WTC11 (cell line): ENCODE data around the gene SERINC4. TPM values are rescaled to one million over a fixed set of nuclear protein-coding genes. Genes with fewer than 3 reads are reported as not detected.

Experiments used
- ATF1 ChIP-seq: sonication (generic); formaldehyde crosslinking; IDR thresholded peaks from 2 replicates; pipeline ENCODE4 v1.8.1; 2023; ENCODE audit warnings: mild to moderate bottlenecking, moderate library complexity, missing genetic modification reagents
- CREM ChIP-seq: sonication (generic); formaldehyde crosslinking; IDR thresholded peaks from 2 replicates; pipeline ENCODE4 v1.8.1; 2022; ENCODE audit warnings: mild to moderate bottlenecking, missing genetic modification reagents, moderate library complexity
- EMX1 ChIP-seq: fragments of 250-450 bp; sonication (Bioruptor Pico); IDR thresholded peaks from 2 replicates; pipeline ENCODE4 v1.8.0; 2021; ENCODE audit warnings: mild to moderate bottlenecking
- ESRRA ChIP-seq: sonication (generic); formaldehyde crosslinking; IDR thresholded peaks from 2 replicates; pipeline ENCODE4 v1.8.1; 2022; ENCODE audit warnings: mild to moderate bottlenecking, missing genetic modification reagents, borderline replicate concordance
- IRF2 ChIP-seq: sonication (generic); formaldehyde crosslinking; IDR thresholded peaks from 2 replicates; pipeline ENCODE4 v1.8.0; 2022; ENCODE audit warnings: low read depth, missing genetic modification reagents, borderline replicate concordance
- NFYB ChIP-seq: sonication (generic); formaldehyde crosslinking; conservative IDR thresholded peaks from 2 replicates; pipeline ENCODE4 v1.8.0; 2022; ENCODE audit warnings: low read depth, missing genetic modification reagents
- PRRX2 ChIP-seq: fragments of 250-450 bp; sonication (Bioruptor Pico); IDR thresholded peaks from 2 replicates; pipeline ENCODE4 v1.8.0; 2021; ENCODE audit warnings: mild to moderate bottlenecking
- RORB ChIP-seq: fragments of 250-450 bp; sonication (Bioruptor Pico); IDR thresholded peaks from 2 replicates; pipeline ENCODE4 v1.9.0; 2021; ENCODE audit warnings: mild to moderate bottlenecking
- TCF7 ChIP-seq: sonication (generic); formaldehyde crosslinking; IDR thresholded peaks from 2 replicates; pipeline ENCODE4 v1.8.0; 2022; ENCODE audit warnings: mild to moderate bottlenecking, low read depth, missing genetic modification reagents, moderate library complexity
- TEAD1 ChIP-seq: sonication (generic); formaldehyde crosslinking; IDR thresholded peaks from 2 replicates; pipeline ENCODE4 v1.8.0; 2022; ENCODE audit warnings: mild to moderate bottlenecking, missing genetic modification reagents
- ZBTB21 ChIP-seq: sonication (generic); formaldehyde crosslinking; IDR thresholded peaks from 2 replicates; pipeline ENCODE4 v1.8.1; 2023; ENCODE audit warnings: mild to moderate bottlenecking, missing genetic modification reagents, borderline replicate concordance
- ZNF138 ChIP-seq: sonication (generic); formaldehyde crosslinking; conservative IDR thresholded peaks from 2 replicates; pipeline ENCODE4 v1.8.1; 2022; ENCODE audit warnings: mild to moderate bottlenecking, moderate library complexity, missing genetic modification reagents
- ZNF671 ChIP-seq: fragments of 250-450 bp; sonication (Bioruptor Pico); IDR thresholded peaks from 2 replicates; pipeline ENCODE4 v1.8.0; 2021; ENCODE audit warnings: mild to moderate bottlenecking
- total RNA-seq: library from RNA; stranded (reverse); gene quantifications from 3 replicates; pipeline ENCODE4 v1.2.3, GENCODE V29; 2021
- TF ChIP-seq, protein P1 (sequence below): sonication (generic); formaldehyde crosslinking; IDR thresholded peaks from 2 replicates; pipeline ENCODE4 v1.8.0; 2022; ENCODE audit warnings: mild to moderate bottlenecking, missing genetic modification reagents
- TF ChIP-seq, protein P2 (sequence below): fragments of 250-450 bp; sonication (Bioruptor Pico); conservative IDR thresholded peaks from 2 replicates; pipeline ENCODE4 v1.9.0; 2021; ENCODE audit warnings: mild to moderate bottlenecking
- TF ChIP-seq, protein P3 (sequence below): sonication (generic); formaldehyde crosslinking; IDR thresholded peaks from 2 replicates; pipeline ENCODE4 v1.8.0; 2023; ENCODE audit warnings: missing genetic modification reagents, mild to moderate bottlenecking, borderline replicate concordance
- TF ChIP-seq, protein P4 (sequence below): fragments of 250-450 bp; sonication (Bioruptor Pico); IDR thresholded peaks from 2 replicates; pipeline ENCODE4 v2.1.2; 2022; ENCODE audit warnings: mild to moderate bottlenecking, moderate library complexity
- TF ChIP-seq, protein P5 (sequence below): sonication (generic); formaldehyde crosslinking; IDR thresholded peaks from 2 replicates; pipeline ENCODE4 v1.8.1; 2022; ENCODE audit warnings: missing genetic modification reagents, borderline replicate concordance
- TF ChIP-seq, protein P6 (sequence below): sonication (generic); formaldehyde crosslinking; IDR thresholded peaks from 2 replicates; pipeline ENCODE4 v1.8.1; 2023; ENCODE audit warnings: mild to moderate bottlenecking, missing genetic modification reagents, moderate library complexity
- TF ChIP-seq, protein P7 (sequence below): sonication (generic); formaldehyde crosslinking; IDR thresholded peaks from 2 replicates; pipeline ENCODE4 v1.8.0; 2023; ENCODE audit warnings: missing genetic modification reagents
- TF ChIP-seq, protein P8 (sequence below): sonication (generic); formaldehyde crosslinking; IDR thresholded peaks from 2 replicates; pipeline ENCODE4 v1.8.1; 2023; ENCODE audit warnings: mild to moderate bottlenecking, missing genetic modification reagents, borderline replicate concordance
- TF ChIP-seq, protein P9 (sequence below): sonication (generic); formaldehyde crosslinking; conservative IDR thresholded peaks from 2 replicates; pipeline ENCODE4 v1.8.1; 2022; ENCODE audit warnings: mild to moderate bottlenecking, missing genetic modification reagents

SERINC4 gene
- total RNA-seq, 1 experiment from 2014 or later = not detected

DNA sequence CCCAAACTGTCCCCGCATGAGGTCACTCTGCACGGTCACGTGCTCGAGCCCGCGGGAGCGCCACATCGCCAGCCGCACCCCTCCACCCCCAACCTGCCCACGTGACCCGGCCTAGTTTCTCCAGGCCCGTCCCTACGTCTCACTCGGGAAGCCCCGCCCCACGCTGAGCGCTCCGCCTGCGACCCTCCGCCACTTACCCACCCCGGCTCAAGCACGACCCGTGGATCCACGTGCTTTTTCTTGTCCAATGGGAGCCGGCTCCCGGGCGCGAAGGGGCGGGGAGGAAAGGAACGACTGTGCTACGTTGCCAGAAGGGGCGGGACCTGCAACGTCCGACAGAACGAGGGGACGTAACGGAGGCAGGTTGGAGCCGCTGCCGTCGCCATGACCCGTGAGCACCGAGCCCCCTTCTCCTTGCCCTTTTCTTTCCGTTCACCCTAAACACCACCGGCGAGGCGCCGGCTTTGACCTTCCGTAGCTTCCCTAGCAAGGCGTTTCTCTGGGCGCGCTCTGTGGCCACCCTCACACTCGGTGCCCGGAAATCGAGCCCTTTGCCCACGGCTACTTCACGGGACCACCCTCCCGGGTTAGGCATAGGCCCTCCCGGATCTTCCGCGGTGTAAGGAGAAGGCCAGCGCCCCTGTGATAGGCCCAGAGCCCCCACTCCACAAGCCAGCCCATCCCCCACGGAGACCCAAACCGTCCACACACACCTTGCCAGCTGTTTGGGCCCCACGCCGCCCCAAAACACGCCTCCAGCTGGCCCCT, 7.8 kb downstream of the SERINC4 start, which contains the start of gene SERF2 (continued):
- TF ChIP-seq, protein P1, sequence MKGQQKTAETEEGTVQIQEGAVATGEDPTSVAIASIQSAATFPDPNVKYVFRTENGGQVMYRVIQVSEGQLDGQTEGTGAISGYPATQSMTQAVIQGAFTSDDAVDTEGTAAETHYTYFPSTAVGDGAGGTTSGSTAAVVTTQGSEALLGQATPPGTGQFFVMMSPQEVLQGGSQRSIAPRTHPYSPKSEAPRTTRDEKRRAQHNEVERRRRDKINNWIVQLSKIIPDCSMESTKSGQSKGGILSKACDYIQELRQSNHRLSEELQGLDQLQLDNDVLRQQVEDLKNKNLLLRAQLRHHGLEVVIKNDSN (CRISPR knock-in tag) = peak; percentile 99
- TF ChIP-seq, protein P2, sequence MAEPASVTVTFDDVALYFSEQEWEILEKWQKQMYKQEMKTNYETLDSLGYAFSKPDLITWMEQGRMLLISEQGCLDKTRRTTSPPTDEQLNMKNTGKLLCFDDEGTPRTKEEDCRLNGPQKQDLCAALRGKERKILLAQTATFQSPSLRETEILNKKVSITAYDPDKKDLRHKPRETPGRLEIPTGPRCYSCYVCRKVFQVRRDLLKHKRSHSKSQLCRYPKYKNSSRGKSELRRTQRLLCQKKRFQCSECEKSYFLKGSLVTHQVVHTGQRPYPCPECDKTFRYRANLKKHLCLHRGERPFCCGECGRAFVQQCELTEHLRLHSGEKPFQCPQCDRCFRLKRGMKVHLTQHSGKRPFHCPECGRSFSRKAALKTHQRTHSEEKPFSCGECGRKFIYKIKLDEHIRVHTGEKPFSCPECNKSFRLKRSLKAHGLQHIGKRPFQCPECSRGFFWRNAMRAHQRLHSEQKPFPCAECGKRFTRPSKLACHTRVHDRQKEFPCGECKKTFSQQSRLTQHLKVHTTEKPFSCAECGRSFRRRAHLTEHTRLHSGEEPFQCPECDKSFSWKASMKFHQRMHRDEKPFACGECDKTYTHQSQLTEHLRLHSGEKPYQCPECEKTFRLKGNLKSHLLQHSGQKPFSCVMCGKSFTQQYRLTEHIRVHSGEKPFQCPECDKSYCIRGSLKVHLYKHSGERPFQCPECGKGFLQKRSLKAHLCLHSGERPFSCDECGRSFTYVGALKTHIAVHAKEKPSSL = no peak
- TF ChIP-seq, protein P3, sequence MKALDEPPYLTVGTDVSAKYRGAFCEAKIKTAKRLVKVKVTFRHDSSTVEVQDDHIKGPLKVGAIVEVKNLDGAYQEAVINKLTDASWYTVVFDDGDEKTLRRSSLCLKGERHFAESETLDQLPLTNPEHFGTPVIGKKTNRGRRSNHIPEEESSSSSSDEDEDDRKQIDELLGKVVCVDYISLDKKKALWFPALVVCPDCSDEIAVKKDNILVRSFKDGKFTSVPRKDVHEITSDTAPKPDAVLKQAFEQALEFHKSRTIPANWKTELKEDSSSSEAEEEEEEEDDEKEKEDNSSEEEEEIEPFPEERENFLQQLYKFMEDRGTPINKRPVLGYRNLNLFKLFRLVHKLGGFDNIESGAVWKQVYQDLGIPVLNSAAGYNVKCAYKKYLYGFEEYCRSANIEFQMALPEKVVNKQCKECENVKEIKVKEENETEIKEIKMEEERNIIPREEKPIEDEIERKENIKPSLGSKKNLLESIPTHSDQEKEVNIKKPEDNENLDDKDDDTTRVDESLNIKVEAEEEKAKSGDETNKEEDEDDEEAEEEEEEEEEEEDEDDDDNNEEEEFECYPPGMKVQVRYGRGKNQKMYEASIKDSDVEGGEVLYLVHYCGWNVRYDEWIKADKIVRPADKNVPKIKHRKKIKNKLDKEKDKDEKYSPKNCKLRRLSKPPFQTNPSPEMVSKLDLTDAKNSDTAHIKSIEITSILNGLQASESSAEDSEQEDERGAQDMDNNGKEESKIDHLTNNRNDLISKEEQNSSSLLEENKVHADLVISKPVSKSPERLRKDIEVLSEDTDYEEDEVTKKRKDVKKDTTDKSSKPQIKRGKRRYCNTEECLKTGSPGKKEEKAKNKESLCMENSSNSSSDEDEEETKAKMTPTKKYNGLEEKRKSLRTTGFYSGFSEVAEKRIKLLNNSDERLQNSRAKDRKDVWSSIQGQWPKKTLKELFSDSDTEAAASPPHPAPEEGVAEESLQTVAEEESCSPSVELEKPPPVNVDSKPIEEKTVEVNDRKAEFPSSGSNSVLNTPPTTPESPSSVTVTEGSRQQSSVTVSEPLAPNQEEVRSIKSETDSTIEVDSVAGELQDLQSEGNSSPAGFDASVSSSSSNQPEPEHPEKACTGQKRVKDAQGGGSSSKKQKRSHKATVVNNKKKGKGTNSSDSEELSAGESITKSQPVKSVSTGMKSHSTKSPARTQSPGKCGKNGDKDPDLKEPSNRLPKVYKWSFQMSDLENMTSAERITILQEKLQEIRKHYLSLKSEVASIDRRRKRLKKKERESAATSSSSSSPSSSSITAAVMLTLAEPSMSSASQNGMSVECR (CRISPR knock-in tag) = no peak
- TF ChIP-seq TEAD1 (CRISPR knock-in tag) (peak; percentile 50; the same call in 1 of the 2 replicates), ZNF671 (CRISPR knock-in tag) (no peak), ATF1 (CRISPR knock-in tag) (no peak), ZBTB21 (no peak; the same call in 1 of the 2 replicates), ZNF138 (CRISPR knock-in tag) (no peak), RORB (CRISPR knock-in tag) (no peak), EMX1 (no peak), IRF2 (CRISPR knock-in tag) (no peak), CREM (CRISPR knock-in tag) (0 out of 2 replicates have a peak, but pooled peaks have one; percentile 58), PRRX2 (CRISPR knock-in tag) (no peak), NFYB (peak; percentile 72), TCF7 (CRISPR knock-in tag) (0 out of 2 replicates have a peak, but pooled peaks have one; percentile 41), ESRRA (no peak)
- TF ChIP-seq, protein P4, sequence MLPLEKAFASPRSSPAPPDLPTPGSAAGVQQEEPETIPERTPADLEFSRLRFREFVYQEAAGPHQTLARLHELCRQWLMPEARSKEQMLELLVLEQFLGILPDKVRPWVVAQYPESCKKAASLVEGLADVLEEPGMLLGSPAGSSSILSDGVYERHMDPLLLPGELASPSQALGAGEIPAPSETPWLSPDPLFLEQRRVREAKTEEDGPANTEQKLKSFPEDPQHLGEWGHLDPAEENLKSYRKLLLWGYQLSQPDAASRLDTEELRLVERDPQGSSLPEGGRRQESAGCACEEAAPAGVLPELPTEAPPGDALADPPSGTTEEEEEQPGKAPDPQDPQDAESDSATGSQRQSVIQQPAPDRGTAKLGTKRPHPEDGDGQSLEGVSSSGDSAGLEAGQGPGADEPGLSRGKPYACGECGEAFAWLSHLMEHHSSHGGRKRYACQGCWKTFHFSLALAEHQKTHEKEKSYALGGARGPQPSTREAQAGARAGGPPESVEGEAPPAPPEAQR (CRISPR knock-in tag) = no peak
- TF ChIP-seq, protein P5, sequence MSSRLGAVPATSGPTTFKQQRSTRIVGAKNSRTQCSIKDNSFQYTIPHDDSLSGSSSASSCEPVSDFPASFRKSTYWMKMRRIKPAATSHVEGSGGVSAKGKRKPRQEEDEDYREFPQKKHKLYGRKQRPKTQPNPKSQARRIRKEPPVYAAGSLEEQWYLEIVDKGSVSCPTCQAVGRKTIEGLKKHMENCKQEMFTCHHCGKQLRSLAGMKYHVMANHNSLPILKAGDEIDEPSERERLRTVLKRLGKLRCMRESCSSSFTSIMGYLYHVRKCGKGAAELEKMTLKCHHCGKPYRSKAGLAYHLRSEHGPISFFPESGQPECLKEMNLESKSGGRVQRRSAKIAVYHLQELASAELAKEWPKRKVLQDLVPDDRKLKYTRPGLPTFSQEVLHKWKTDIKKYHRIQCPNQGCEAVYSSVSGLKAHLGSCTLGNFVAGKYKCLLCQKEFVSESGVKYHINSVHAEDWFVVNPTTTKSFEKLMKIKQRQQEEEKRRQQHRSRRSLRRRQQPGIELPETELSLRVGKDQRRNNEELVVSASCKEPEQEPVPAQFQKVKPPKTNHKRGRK = no peak
- TF ChIP-seq, protein P6, sequence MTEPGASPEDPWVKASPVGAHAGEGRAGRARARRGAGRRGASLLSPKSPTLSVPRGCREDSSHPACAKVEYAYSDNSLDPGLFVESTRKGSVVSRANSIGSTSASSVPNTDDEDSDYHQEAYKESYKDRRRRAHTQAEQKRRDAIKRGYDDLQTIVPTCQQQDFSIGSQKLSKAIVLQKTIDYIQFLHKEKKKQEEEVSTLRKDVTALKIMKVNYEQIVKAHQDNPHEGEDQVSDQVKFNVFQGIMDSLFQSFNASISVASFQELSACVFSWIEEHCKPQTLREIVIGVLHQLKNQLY (CRISPR knock-in tag) = no peak
- TF ChIP-seq, protein P7, sequence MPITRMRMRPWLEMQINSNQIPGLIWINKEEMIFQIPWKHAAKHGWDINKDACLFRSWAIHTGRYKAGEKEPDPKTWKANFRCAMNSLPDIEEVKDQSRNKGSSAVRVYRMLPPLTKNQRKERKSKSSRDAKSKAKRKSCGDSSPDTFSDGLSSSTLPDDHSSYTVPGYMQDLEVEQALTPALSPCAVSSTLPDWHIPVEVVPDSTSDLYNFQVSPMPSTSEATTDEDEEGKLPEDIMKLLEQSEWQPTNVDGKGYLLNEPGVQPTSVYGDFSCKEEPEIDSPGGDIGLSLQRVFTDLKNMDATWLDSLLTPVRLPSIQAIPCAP (CRISPR knock-in tag) = no peak
- TF ChIP-seq, protein P8, sequence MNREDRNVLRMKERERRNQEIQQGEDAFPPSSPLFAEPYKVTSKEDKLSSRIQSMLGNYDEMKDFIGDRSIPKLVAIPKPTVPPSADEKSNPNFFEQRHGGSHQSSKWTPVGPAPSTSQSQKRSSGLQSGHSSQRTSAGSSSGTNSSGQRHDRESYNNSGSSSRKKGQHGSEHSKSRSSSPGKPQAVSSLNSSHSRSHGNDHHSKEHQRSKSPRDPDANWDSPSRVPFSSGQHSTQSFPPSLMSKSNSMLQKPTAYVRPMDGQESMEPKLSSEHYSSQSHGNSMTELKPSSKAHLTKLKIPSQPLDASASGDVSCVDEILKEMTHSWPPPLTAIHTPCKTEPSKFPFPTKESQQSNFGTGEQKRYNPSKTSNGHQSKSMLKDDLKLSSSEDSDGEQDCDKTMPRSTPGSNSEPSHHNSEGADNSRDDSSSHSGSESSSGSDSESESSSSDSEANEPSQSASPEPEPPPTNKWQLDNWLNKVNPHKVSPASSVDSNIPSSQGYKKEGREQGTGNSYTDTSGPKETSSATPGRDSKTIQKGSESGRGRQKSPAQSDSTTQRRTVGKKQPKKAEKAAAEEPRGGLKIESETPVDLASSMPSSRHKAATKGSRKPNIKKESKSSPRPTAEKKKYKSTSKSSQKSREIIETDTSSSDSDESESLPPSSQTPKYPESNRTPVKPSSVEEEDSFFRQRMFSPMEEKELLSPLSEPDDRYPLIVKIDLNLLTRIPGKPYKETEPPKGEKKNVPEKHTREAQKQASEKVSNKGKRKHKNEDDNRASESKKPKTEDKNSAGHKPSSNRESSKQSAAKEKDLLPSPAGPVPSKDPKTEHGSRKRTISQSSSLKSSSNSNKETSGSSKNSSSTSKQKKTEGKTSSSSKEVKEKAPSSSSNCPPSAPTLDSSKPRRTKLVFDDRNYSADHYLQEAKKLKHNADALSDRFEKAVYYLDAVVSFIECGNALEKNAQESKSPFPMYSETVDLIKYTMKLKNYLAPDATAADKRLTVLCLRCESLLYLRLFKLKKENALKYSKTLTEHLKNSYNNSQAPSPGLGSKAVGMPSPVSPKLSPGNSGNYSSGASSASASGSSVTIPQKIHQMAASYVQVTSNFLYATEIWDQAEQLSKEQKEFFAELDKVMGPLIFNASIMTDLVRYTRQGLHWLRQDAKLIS = no peak
- TF ChIP-seq, protein P9, sequence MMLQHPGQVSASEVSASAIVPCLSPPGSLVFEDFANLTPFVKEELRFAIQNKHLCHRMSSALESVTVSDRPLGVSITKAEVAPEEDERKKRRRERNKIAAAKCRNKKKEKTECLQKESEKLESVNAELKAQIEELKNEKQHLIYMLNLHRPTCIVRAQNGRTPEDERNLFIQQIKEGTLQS (CRISPR knock-in tag) = no peak
